Subcutaneous adipose tissue (tissue), 4 donors: ENCODE results near the gene PRICKLE1. TPM values are rescaled to one million over a fixed set of nuclear protein-coding genes. Genes with fewer than 3 reads are reported as not detected.

ENCODE experiments used
- CTCF ChIP-seq: fragments of 450-650 bp; IDR thresholded peaks from one replicate; pipeline ENCODE4 v1.5.1; 2016; ENCODE audit warnings: low read depth, mild to moderate bottlenecking, control low read depth, antibody characterized with exemption, moderate library complexity
- total RNA-seq, 4 donors: library from RNA; depleted of rRNA; stranded (reverse); fragments of >200 nt; gene quantifications; one replicate each; pipeline ENCODE4 v1.1.0, GENCODE V29; 2016

The PRICKLE1 gene
- total RNA-seq, 4 donors from 2014 or later: 4.8 to 8.0 (median 5.9) TPM

DNA sequence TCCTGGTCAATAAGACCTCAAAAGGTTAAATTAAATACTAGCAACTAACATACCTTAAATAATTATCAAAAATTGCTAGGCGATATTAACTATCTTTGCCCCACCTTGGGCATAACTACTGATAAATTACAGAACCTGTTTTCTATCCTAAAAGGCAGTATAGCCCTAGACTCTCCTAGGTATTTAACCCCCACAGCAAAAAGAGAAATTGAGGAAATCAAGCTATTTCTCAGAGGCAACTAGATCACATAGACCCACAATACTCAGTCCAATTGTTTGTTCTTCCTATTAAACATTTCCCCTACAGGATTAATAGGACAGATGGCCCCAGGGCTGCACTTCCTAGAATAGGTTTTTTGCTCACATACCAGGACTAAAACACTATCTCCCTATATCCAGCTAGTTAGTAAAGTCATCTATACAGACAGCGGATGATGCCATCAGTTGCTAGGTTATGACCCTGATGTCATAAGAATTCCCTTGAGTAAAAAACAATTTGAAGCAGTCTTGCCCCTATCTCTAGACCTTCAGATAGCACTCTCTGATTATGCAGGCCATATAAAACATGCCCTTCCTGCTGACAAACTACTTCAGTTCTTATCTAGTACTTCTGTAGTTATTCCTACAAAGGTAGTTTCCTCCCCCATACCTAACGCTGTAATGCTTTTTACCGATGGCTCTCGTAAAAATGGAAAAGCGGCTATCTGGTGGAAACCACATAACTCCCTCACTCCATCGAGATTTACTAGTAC lies 145.2 kb downstream of the PRICKLE1 start:
- no peak for TF ChIP-seq CTCF

GRCh38 chr12:42442888-42443287 lies 146.7 kb downstream of the PRICKLE1 start:
- no peak for TF ChIP-seq CTCF

- no peak for TF ChIP-seq CTCF
Measured at GRCh38 chr12:42442311-42442759, 147.2 kb downstream of the PRICKLE1 start.

DNA sequence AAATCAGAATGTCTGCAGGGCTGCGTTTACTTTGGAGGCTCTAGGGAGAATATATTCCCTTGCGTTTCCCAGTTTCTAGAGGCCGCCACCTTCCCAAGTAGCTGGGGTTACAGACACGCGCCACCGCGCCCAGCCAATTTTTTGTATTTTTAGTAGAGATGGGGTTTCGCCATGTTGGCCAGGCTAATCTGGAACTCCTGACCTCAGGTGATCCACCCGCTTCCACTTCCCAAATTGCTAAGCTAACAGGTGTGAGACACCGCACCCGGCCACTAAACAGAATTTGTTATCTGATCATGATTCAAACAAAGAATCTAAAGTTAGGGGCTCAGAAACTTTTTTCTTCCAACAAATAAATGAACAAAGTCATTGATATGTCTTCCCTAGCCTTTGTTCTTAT lies 148.9 kb downstream of the PRICKLE1 start:
- no peak for TF ChIP-seq CTCF

- TF ChIP-seq CTCF: no peak
Measured at GRCh38 chr12:42432517-42433140, 156.9 kb downstream of the PRICKLE1 start.

- TF ChIP-seq CTCF: no peak
Measured at GRCh38 chr12:42428850-42429249, 160.7 kb downstream of the PRICKLE1 start.

- no peak for TF ChIP-seq CTCF
Measured at GRCh38 chr12:42426746-42427145, 162.8 kb downstream of the PRICKLE1 start.
